Fibroblast of pulmonary artery (primary cell): ENCODE results near the gene NFASC.

ENCODE experiments used
- DNase-seq: peaks from one replicate; pipeline ENCODE4 v3.0.0-alpha.2; 2010; ENCODE audit warnings: low read depth
- H3K4me3 ChIP-seq: replicated peaks from 2 replicates; pipeline ENCODE4 v1.5.1; 2011; ENCODE audit warnings: low read depth, mild to moderate bottlenecking, control low read depth, low read length, moderate library complexity
- TF ChIP-seq, protein P1 (sequence below): IDR thresholded peaks from 2 replicates; pipeline ENCODE4 v1.5.1; 2011; ENCODE audit warnings: mild to moderate bottlenecking, control low read depth, low read length, inconsistent platforms; ENCODE audit errors: missing control alignments

Gene NFASC

DNA sequence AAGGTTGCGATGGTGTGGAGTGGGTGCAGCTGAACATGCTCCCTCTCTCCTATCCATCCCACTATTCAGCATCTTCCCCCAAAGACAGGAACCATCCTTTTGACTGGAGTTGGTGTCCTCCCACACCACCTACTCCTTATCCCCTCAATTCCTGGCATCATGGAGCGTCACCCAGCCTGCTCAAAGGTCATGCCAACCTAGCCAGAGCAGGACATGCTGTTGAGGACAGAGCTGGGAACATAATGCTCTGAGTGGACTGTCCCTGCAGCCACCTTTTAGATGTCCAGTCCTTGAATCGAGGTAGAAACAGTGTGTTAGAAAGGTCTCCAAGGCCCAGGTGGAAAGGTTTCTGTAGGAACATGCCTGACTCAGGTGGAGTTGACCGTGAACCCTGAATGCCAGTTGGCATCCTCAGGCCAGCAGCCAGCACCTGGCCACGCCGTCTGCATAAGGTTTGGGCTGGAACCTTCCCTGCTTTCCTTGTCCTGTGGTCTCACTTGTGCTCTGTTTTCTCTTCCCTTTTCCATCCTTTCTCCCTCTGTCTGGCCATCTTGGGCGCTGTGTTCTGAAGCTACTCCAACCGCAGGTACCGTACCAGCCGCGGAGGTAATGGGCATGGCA, 120.2 kb downstream of the NFASC start:
- DNase-seq = no peak
- TF ChIP-seq, protein P1, sequence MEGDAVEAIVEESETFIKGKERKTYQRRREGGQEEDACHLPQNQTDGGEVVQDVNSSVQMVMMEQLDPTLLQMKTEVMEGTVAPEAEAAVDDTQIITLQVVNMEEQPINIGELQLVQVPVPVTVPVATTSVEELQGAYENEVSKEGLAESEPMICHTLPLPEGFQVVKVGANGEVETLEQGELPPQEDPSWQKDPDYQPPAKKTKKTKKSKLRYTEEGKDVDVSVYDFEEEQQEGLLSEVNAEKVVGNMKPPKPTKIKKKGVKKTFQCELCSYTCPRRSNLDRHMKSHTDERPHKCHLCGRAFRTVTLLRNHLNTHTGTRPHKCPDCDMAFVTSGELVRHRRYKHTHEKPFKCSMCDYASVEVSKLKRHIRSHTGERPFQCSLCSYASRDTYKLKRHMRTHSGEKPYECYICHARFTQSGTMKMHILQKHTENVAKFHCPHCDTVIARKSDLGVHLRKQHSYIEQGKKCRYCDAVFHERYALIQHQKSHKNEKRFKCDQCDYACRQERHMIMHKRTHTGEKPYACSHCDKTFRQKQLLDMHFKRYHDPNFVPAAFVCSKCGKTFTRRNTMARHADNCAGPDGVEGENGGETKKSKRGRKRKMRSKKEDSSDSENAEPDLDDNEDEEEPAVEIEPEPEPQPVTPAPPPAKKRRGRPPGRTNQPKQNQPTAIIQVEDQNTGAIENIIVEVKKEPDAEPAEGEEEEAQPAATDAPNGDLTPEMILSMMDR = no peak
- H3K4me3 ChIP-seq = no peak overlapping the region

DNA sequence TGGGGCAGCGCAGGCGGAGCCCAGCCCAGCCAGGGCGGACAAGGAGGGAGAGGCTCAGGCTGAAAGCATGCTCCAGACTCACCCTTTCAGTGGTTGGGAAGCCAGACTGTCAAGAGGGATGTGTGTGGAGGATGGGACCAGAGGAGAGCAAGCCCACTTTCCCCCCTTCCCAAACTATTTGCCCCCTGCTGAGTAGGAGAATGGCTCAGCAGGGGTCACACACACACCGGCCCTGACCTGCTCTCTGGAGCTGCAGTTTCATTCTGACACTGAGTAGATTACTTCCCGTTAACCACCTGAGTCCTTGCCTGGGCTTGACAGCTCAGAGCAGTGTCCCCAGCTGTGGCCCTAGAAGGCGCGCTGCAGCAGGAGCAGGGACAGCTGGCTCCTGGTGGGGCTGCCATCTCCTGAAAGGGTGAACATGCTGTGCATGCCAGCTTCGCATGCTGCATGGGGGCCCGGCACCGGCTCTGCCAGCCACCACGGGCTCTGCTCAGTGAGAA, 120.7 kb downstream of the NFASC start:
- TF ChIP-seq, protein P1 = no peak
- H3K4me3 ChIP-seq = no peak overlapping the region
- no peak for DNase-seq

DNA sequence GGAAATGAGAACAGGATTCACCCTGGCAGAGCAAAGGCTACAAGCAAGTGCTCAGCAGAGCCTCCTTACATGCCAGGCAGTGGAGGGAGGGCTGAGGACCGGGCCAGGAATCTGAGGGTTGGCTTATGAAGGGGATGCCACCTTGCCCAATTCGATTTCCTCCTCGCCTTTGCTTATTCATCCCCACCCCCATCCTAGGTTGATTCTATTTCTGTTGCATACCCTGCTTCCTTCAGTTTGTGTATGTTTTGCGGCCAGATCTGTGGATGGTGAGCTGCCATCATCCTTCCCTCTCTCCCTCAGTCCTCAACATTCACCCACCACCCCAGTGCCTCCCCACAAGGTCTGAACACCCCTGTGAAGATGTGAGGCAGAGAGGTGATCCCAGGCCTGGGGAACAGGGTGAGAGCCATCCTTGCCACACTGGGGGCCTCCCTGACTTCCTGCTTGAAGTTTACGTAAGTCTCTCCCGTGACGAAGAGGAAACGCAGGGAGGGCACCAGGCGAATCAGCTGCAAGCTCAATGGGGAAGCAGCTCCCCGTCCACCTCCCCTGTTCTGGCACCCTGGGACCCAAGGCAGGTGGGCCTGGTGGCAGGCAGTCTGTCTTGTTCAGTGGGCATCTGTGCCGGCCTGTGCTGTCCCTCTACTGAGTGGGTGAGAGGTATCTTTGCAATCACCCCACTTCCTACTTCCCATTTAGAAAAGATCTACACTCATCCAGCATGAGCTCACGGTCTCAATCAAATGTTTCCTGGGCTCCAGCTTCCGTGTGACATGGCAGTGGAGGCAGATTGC, 121.7 kb downstream of the NFASC start:
- no peak for DNase-seq
- TF ChIP-seq, protein P1 = no peak
- no peak overlapping the region for H3K4me3 ChIP-seq

DNA sequence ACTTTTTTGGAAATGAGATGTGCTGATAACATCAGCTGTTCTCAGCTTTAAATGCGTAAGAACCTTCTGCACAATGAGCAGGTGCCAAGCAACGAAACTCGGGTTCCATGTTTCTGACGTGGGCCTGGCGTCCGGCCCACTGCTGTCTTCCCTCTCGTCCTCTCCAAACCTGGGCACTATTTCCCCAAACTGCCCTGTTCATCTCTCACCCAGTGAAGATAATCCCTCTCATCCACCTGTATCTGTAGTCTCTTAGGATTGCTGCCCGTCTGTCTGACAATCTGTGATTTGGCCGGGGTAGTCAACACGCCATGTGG, 122.3 kb downstream of the NFASC start:
- DNase-seq = no peak
- TF ChIP-seq, protein P1 = no peak

DNA sequence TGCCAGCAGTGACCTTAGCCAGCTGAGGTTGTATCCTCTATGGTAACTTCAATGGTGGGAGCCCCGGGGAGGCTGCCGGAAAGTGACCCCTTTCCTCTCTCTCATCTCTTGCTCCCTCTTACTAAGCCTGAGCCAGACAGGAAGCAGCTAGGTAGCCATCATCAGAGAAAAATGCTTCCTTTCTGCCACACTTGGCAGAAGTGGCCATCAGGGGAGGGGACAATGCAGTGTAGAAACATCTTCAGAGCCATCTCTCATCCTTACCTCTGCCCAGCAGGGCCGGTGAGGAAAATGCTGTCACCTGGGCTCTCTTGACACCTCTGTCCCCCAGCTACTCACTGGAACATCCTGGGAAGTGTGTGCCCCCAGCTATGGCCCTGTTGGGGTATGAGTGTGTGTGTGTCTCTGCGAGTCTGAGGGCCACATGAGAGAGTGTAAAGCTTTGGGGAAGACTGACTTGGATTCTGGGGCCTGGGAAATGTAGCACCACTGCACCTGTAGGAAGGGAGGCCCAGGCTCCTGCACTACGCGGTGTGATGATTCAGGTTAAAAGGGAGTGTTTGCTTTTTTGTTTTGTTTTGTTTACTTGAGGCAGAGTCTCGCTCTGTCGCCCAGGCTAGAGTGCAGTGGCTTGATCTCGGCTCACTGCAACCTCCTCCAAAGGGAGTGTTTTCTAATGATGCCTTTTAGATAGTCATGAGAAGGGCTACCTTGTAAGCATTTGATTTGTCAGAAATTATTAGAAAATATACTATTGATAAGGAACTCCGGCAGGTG, 123.6 kb downstream of the NFASC start:
- no peak for DNase-seq
- TF ChIP-seq, protein P1 = no peak

More for the DNA sequence above, 122.3 kb downstream of the NFASC start:
- H3K4me3 ChIP-seq = no peak overlapping the region

DNA sequence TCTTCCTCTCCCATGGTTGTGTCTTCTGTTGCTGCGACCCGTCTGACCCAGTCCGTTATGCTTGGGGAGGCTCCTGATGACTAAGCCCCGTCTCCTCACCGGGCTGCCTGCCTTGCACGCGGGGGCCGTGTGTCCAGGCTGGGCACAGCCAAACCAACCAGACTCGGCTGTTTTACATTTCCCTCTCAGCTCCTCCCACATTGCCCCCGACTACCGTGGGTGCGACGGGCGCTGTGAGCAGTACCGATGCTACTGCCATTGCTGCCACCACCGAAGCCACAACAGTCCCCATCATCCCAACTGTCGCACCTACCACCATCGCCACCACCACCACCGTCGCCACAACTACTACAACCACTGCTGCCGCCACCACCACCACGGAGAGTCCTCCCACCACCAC, 126.3 kb downstream of the NFASC start:
- DNase-seq = no peak
- TF ChIP-seq, protein P1 = no peak
- H3K4me3 ChIP-seq = no peak overlapping the region

More for the DNA sequence above, 123.6 kb downstream of the NFASC start:
- no peak overlapping the region for H3K4me3 ChIP-seq
